GM12878 (cell line): ENCODE measurements around the gene TPM4. TPM values are rescaled to one million over a fixed set of nuclear protein-coding genes. Genes with fewer than 3 reads are reported as not detected.

Source experiments
- ATAC-seq: fragments of 200-7000 bp; cut with Tn5 transposase; 3 replicates; pipeline ENCODE4 v1.9.1; 2020; ENCODE audit warnings: mild to moderate bottlenecking, moderate library complexity
- BruUV-seq: library from RNA; stranded (reverse); fragments of 400-500 nt; replicated peaks from 2 replicates; lab custom pipeline; 2021; lab: Mats Ljungman, UMichigan
- CTCF ChIA-PET: fragments of 300-600 bp; sonication (Branson Sonifier 250); formaldehyde crosslinking; extraction: SDS; loops from one replicate; lab custom pipeline; 2021; ENCODE audit warnings: inconsistent platforms; lab: Yijun Ruan, JAX
- POLR2A ChIA-PET: fragments of 350-600 bp; formaldehyde crosslinking; extraction: SDS; loops from one replicate; lab custom pipeline; 2021; ENCODE audit warnings: inconsistent platforms; lab: Charles Lee
- RAD21 ChIA-PET: fragments of 300-600 bp; sonication (Branson Sonifier 250); formaldehyde crosslinking; loops from one replicate; lab custom pipeline; 2023; ENCODE audit warnings: antibody characterized with exemption; ENCODE audit not compliant: unreplicated experiment; lab: Charles Lee
- SMC1A ChIA-PET: fragments of 300-600 bp; sonication (Branson Sonifier 250); formaldehyde crosslinking; loops from one replicate; lab custom pipeline; 2023; ENCODE audit not compliant: unreplicated experiment, uncharacterized antibody; lab: Charles Lee
- DNase-seq: peaks from one replicate; pipeline ENCODE4 v3.0.0-alpha.2; 2011; ENCODE audit warnings: low read depth, low spot score
- FAIRE-seq: peaks from 3 replicates; lab custom pipeline; 2011; peaks lifted over from hg19 to GRCh38; lab: Jason Lieb, UNC
- H2AFZ ChIP-seq: 2 replicates; pipeline ENCODE4 v1.6.0; 2011; ENCODE audit warnings: low read depth, low read length, control low read depth; ENCODE audit not compliant: control insufficient read depth
- H3K27ac ChIP-seq: 2 replicates; pipeline ENCODE4 v1.5.1; 2011; ENCODE audit warnings: control low read depth; ENCODE audit not compliant: control insufficient read depth, insufficient read depth
- H3K27me3 ChIP-seq, 2 experiments: replicated peaks in 1 of 2; 2 replicates each; pipeline versions ENCODE4 v1.6.0 to v1.6.1; 2011; ENCODE audit warnings: low read length in 1 of 2; ENCODE audit not compliant: control insufficient read depth in 2 of 2, insufficient read depth in 2 of 2
- H3K36me3 ChIP-seq, 2 experiments: 2 replicates each; pipeline ENCODE4 v1.5.1; 2011; ENCODE audit warnings: low read length in 1 of 2; ENCODE audit not compliant: control insufficient read depth in 2 of 2, insufficient read depth in 2 of 2
- H3K4me1 ChIP-seq: 2 replicates; pipeline ENCODE4 v1.6.1; 2011; ENCODE audit warnings: mild to moderate bottlenecking, low read length, moderate library complexity, mixed read lengths; ENCODE audit not compliant: control insufficient read depth, insufficient read depth
- H3K4me2 ChIP-seq: 2 replicates; pipeline ENCODE4 v1.6.0; 2011; ENCODE audit warnings: control low read depth; ENCODE audit not compliant: control insufficient read depth, insufficient read depth
- H3K4me3 ChIP-seq: fragments of 200-600 bp; sonication (generic); 2 replicates; pipeline ENCODE4 v1.5.1; 2016
- H3K79me2 ChIP-seq: 2 replicates; pipeline ENCODE4 v1.6.0; 2011; ENCODE audit warnings: low read length; ENCODE audit not compliant: control insufficient read depth, insufficient read depth
- H3K9ac ChIP-seq: 2 replicates; pipeline ENCODE4 v1.8.0; 2011; ENCODE audit warnings: low read length, control low read depth, mixed read lengths; ENCODE audit not compliant: control insufficient read depth, insufficient read depth
- H3K9me3 ChIP-seq: replicated peaks from 3 replicates; pipeline ENCODE4 v1.5.1; 2011; ENCODE audit warnings: mild to moderate bottlenecking, low read length; ENCODE audit not compliant: control insufficient read depth, insufficient read depth
- H4K20me1 ChIP-seq: 2 replicates; pipeline ENCODE4 v1.6.0; 2011; ENCODE audit not compliant: control insufficient read depth, insufficient read depth
- POLR2A ChIP-seq: IDR thresholded peaks from 2 replicates; pipeline ENCODE4 v1.6.1; 2011; ENCODE audit warnings: low read depth, mild to moderate bottlenecking, low read length
- RCOR1 ChIP-seq: conservative IDR thresholded peaks from 2 replicates; pipeline ENCODE4 v1.6.1; 2012; ENCODE audit warnings: low read depth, low read length, improper control_type of control experiment
- WGBS: methylation state at CpG from one replicate; pipeline ENCODE4 v1.1.6; 2016; ENCODE audit warnings: low lambda C conversion rate; ENCODE audit not compliant: insufficient replicate concordance, insufficient coverage; ENCODE audit errors: missing lambda C conversion rate; 5-methylcytosine and 5-hydroxymethylcytosine counted together
- in situ Hi-C: fragments of 300-500 bp; cut with MboI; formaldehyde crosslinking; loops from 9 replicates; pipeline ENCODE4 v1.14.3; 2018; ENCODE audit warnings: mixed read lengths
- intact Hi-C: fragments of 100-400 bp; cut with micrococcal nuclease; formaldehyde crosslinking; loops from one replicate; pipeline ENCODE4 v1.14.2; 2022; ENCODE audit not compliant: unreplicated experiment
- polyA plus RNA-seq, 11 experiments: library from polyadenylated mRNA; depleted of rRNA in 4 of 11; unstranded in 6 of 11; stranded (reverse) in 5 of 11; fragments of >200 nt; fragmentation: Nextera tagmentation in 4 of 11; fragmentation: Illumina TruSeq in 1 of 11; extraction: Ambion mirVana in 4 of 11; extraction: Trizol in 1 of 11; gene quantifications; 1 replicate in 1 of 11; 2 replicates in 10 of 11; pipeline versions ENCODE4 v1.2.1 to v1.2.3, GENCODE V29; 2011 to 2016; ENCODE audit warnings: inconsistent platforms in 2 of 11, missing spikeins in 2 of 11, low read depth in 1 of 11
- total RNA-seq, 4 experiments: library from RNA; depleted of rRNA in 3 of 4; stranded (reverse); fragments of >200 nt in 3 of 4; fragmentation: Illumina TruSeq in 1 of 4; extraction: Trizol in 1 of 4; gene quantifications; 2 replicates each; pipeline versions ENCODE4 v1.2.1 to v1.2.3, GENCODE V29; 2013 to 2021
- TF ChIP-seq, protein P1 (sequence below): fragments of 450-650 bp; IDR thresholded peaks from 2 replicates; pipeline ENCODE4 v1.6.1; 2017; ENCODE audit warnings: mild to moderate bottlenecking, moderate library complexity

Gene TPM4
- total and polyA plus RNA-seq, 10 of the 15 experiments (the other 5 are each of a cell fraction or from before 2014, with no cell fraction given): 183 to 620 (median 407) TPM

DNA sequence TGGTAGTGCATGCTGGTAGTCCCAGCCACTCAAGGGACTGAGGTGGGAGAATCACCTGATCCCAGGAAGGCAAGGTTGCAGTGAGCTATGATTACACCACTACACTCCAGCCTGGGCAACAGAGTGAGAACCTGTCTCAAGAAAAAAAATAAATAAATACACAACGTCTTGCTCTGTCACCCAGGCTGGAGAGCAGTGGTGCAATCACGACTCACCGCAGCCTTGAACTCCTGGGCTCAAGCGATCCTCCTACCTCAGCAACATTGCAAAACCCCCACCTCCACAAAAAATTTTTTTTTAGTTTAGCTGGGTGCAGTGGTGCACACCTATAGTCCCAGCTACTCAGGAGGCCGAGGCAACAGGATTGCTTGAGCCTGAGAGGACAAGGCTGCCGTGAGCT, 8.8 kb downstream of the TPM4 start:
- BruUV-seq: no TSS peak
- no peak for DNase-seq
- no peak for ATAC-seq
- peak overlapping the region; percentile 30 for H3K4me2 ChIP-seq
- ChIA-PET POLR2A (interaction anchor here (1.0 to 2.3 kb wide), 3 partner anchors 15 to 59 kb away, joined by 3 to 7 read pairs (median 4); partner anchors contain the start of gene HSH2D), SMC1A (interaction anchor here (1.6 to 3.1 kb wide), 2 partner anchors 27 to 44 kb away, joined by 7 to 9 read pairs; partner anchors contain the start of gene RAB8A), CTCF (interaction anchor here (0.8 to 3.3 kb wide), 5 partner anchors 10 to 43 kb away, joined by 3 to 24 read pairs (median 4); partner anchors contain the start of gene RAB8A), RAD21 (interaction anchor here (0.6 to 1.7 kb wide), 6 partner anchors 9 to 97 kb away, joined by 3 to 5 read pairs (median 3); no protein-coding TSS in a partner anchor)
- H3K9me3 ChIP-seq: no peaks in the 10 kb centered on the region
- H3K4me1 ChIP-seq: peaks cover 60% of the 10 kb centered on the region
- H3K27me3 ChIP-seq: no peaks in the 10 kb centered on the region
- no peak overlapping the region for H3K4me3 ChIP-seq
- intact Hi-C loops: no loop called here
- peaks cover 52 to 68% of the 10 kb centered on the region in 2 experiments for H3K36me3 ChIP-seq
- H3K9ac ChIP-seq: no peak overlapping the region
- WGBS: 51% methylated on average over 6 of the region's 6 CpGs
- no peak for FAIRE-seq
- H2AFZ ChIP-seq: no peak overlapping the region
- in situ Hi-C loops: no loop called here
- TF ChIP-seq POLR2A (0 out of 2 replicates have a peak, but pooled peaks have one; percentile 38), RCOR1 (no peak)
- TF ChIP-seq, protein P1, sequence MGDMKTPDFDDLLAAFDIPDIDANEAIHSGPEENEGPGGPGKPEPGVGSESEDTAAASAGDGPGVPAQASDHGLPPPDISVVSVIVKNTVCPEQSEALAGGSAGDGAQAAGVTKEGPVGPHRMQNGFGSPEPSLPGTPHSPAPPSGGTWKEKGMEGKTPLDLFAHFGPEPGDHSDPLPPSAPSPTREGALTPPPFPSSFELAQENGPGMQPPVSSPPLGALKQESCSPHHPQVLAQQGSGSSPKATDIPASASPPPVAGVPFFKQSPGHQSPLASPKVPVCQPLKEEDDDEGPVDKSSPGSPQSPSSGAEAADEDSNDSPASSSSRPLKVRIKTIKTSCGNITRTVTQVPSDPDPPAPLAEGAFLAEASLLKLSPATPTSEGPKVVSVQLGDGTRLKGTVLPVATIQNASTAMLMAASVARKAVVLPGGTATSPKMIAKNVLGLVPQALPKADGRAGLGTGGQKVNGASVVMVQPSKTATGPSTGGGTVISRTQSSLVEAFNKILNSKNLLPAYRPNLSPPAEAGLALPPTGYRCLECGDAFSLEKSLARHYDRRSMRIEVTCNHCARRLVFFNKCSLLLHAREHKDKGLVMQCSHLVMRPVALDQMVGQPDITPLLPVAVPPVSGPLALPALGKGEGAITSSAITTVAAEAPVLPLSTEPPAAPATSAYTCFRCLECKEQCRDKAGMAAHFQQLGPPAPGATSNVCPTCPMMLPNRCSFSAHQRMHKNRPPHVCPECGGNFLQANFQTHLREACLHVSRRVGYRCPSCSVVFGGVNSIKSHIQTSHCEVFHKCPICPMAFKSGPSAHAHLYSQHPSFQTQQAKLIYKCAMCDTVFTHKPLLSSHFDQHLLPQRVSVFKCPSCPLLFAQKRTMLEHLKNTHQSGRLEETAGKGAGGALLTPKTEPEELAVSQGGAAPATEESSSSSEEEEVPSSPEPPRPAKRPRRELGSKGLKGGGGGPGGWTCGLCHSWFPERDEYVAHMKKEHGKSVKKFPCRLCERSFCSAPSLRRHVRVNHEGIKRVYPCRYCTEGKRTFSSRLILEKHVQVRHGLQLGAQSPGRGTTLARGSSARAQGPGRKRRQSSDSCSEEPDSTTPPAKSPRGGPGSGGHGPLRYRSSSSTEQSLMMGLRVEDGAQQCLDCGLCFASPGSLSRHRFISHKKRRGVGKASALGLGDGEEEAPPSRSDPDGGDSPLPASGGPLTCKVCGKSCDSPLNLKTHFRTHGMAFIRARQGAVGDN: no peak
- peaks cover 64% of the 10 kb centered on the region for H3K79me2 ChIP-seq
- H4K20me1 ChIP-seq: peaks cover 5% of the 10 kb centered on the region
- no peak overlapping the region for H3K27ac ChIP-seq
